Right atrium auricular region (tissue), 2 donors: Measurements from ENCODE around the gene TNRC6C. TPM values are rescaled to one million over a fixed set of nuclear protein-coding genes. Genes with fewer than 3 reads are reported as not detected.

Source experiments
- DNase-seq: peaks from one replicate; pipeline ENCODE4 v3.0.0-alpha.2; 2019; ENCODE audit warnings: low spot score
- H3K27ac ChIP-seq, 2 donors: fragments of 200-600 bp; sonication (generic); 1 replicate in 1 of 2; 2 replicates in 1 of 2; pipeline ENCODE4 v1.5.1; 2016 to 2019
- H3K27me3 ChIP-seq, 2 donors: fragments of 200-600 bp; sonication (generic); one replicate each; pipeline versions ENCODE4 v1.5.1 to v1.6.0; 2017 to 2019
- H3K36me3 ChIP-seq: fragments of 200-600 bp; sonication (generic); one replicate; pipeline ENCODE4 v1.5.1; 2016
- H3K4me1 ChIP-seq, 2 donors: fragments of 200-600 bp; sonication (generic); one replicate each; pipeline versions ENCODE4 v1.5.1 to v1.6.0; 2017 to 2019
- H3K4me3 ChIP-seq, 2 donors: fragments of 200-600 bp; sonication (generic); 1 replicate in 1 of 2; 2 replicates in 1 of 2; pipeline ENCODE4 v1.5.1; 2017 to 2019; ENCODE audit warnings: mild to moderate bottlenecking in 1 of 2, moderate library complexity in 1 of 2
- H3K9me3 ChIP-seq, 2 donors: fragments of 200-600 bp; sonication (generic); one replicate each; pipeline ENCODE4 v1.5.1; 2019
- total RNA-seq, 2 donors: library from RNA; depleted of rRNA; stranded (reverse); fragments of >200 nt; gene quantifications; one replicate each; pipeline ENCODE4 v1.1.0, GENCODE V29; 2016
- TF ChIP-seq, protein P1 (sequence below), 2 donors: fragments of 200-600 bp; sonication (generic); IDR thresholded peaks; one replicate each; pipeline ENCODE4 v1.5.1; 2019; ENCODE audit warnings: antibody characterized with exemption in 2 of 2

TNRC6C gene
- total RNA-seq, 2 donors from 2014 or later = 8.7 to 13.0 TPM

DNA sequence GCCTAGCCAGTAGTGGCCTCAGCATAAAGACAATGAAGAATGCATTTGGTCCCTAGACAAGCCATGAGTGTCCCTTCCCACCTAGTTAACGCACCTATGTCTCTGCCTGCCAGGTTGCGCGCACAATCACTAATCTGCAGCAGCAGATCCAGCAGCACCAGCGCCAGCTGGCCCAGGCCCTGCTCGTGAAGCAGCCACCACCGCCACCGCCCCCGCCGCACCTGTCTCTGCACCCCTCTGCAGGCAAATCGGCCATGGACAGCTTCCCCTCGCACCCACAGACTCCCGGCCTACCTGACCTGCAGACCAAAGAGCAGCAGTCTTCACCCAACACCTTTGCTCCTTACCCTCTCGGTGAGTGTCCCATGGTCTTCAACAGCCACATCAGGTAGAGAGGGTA lies 128.2 kb downstream of the TNRC6C start:
- no peaks in the 10 kb centered on the region for H3K9me3 ChIP-seq
- no peak for DNase-seq
- peaks cover 49% of the 10 kb centered on the region for H3K36me3 ChIP-seq
- H3K27me3 ChIP-seq = no peaks in the 10 kb centered on the region
- TF ChIP-seq, protein P1, sequence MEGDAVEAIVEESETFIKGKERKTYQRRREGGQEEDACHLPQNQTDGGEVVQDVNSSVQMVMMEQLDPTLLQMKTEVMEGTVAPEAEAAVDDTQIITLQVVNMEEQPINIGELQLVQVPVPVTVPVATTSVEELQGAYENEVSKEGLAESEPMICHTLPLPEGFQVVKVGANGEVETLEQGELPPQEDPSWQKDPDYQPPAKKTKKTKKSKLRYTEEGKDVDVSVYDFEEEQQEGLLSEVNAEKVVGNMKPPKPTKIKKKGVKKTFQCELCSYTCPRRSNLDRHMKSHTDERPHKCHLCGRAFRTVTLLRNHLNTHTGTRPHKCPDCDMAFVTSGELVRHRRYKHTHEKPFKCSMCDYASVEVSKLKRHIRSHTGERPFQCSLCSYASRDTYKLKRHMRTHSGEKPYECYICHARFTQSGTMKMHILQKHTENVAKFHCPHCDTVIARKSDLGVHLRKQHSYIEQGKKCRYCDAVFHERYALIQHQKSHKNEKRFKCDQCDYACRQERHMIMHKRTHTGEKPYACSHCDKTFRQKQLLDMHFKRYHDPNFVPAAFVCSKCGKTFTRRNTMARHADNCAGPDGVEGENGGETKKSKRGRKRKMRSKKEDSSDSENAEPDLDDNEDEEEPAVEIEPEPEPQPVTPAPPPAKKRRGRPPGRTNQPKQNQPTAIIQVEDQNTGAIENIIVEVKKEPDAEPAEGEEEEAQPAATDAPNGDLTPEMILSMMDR (IDR thresholded peaks at IDR 0.05) = no peak
- peaks cover 0 to 19% of the 10 kb centered on the region in 2 donors for H3K4me1 ChIP-seq
- H3K27ac ChIP-seq = no peak overlapping the region
- no peak overlapping the region for H3K4me3 ChIP-seq

DNA sequence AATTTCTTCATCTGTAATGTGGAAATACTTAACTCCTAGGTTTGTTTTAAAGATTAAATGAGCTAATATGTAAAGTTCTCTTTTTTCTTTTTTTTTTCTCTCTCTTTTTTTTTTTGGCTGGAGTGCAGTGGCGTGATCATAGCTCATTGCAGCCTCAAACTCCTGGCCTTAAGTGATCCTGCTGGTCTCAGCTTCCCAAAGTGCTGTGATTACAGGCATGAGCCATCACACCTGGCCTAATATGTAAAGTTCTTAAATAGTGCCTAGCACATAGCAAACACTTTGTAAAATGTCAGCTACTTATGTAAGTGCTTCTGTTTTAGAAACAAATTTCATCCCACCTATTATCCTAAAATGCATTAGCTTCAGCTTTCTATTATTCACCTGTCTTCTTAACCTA lies 130.0 kb downstream of the TNRC6C start:
- no peaks in the 10 kb centered on the region for H3K9me3 ChIP-seq
- TF ChIP-seq, protein P1 (IDR thresholded peaks at IDR 0.05) = no peak
- no peaks in the 10 kb centered on the region for H3K27me3 ChIP-seq
- H3K27ac ChIP-seq = no peak overlapping the region
- H3K36me3 ChIP-seq = peaks cover 67% of the 10 kb centered on the region
- no peak overlapping the region for H3K4me3 ChIP-seq
- DNase-seq = no peak
- H3K4me1 ChIP-seq = peaks cover 0 to 7% of the 10 kb centered on the region in 2 donors

DNA sequence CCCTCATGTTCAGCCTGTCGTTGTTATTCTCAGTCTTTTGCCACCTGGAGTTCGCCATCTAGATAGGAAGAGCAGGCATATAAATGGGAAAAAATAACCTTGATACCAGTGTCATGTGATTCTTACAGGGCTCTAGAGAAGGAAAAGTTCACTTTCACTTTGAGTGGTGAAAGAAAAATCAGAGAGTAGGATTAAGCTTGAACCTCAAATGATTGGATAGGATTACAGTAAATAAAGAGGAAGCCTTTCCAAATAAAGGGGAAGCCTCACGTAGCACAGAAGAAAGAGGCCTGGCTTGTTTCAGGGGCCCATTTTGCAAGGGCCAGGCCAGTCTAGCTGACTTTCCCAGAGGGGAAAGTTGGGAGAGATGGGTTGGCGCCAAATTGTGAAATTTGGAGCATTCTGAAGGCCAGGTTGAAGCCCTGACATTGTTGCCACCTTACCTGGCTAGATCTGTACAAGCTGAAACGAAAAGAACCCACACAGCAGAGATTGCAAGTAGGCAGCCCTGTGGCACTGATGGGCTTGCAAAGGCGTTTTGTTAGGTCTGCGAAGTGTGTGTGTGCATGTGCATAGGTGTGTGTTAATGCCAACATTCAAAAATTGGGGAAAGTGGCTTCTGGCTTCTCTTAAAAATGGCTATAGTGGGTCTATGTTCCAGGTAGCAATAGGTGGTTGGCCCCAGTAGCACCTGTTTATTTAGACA lies 131.2 kb downstream of the TNRC6C start:
- TF ChIP-seq, protein P1 (IDR thresholded peaks at IDR 0.05) = no peak
- Histone ChIP-seq H3K9me3 (no peaks in the 10 kb centered on the region), H3K4me1 (peaks cover 0 to 7% of the 10 kb centered on the region in 2 donors), H3K27me3 (no peaks in the 10 kb centered on the region), H3K36me3 (peaks cover 79% of the 10 kb centered on the region), H3K27ac (peak overlapping the region; percentile 44 to 51), H3K4me3 (no peak overlapping the region)
- DNase-seq = no peak

DNA sequence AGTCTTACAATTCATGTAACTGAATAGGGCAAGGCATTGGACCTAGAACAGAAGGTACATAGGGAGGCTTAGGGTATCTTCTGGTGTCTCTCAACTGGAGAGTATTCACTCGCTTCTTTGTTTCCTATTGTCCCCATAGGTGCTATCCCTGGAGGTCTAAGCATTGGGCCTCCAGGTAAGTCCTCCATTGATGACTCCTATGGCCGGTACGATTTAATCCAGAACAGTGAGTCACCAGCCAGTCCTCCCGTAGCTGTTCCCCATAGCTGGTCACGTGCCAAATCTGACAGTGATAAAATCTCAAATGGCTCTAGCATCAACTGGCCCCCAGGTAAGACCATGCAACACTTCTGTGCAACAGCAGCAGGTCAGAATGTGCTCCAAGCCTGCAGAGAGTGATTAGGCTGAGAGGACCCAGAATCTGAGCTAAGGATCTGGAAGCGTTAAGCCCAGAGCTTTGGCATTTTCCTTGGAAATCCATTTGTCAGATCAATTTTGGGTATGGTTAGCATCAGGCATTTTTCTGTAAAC lies 134.4 kb downstream of the TNRC6C start:
- H3K9me3 ChIP-seq = no peaks in the 10 kb centered on the region
- H3K4me1 ChIP-seq = peaks cover 0 to 7% of the 10 kb centered on the region in 2 donors
- DNase-seq = no peak
- TF ChIP-seq, protein P1 (IDR thresholded peaks at IDR 0.05) = no peak
- H3K27ac ChIP-seq = no peak overlapping the region
- H3K4me3 ChIP-seq = no peak overlapping the region
- H3K36me3 ChIP-seq = peaks cover 92% of the 10 kb centered on the region
- no peaks in the 10 kb centered on the region for H3K27me3 ChIP-seq

DNA sequence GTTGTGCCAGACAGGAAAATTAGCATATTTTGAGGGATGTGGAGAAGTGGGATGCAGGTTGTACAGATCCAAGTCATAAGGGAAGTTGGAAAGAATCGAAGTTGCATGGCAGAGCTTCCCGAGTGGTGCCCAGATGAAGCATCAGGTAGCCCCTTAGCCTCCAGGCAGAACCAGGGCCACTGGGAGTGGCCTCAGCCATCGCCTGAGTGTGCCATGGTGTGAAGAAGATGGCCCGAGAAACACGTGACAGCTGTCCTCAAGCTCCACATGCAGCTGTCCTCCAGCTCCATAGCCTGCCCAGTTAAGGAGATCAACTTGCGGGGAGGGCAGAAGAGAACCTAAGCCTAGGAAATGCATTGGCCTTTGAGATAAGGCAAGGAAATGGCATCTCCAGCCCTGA lies 136.5 kb downstream of the TNRC6C start:
- DNase-seq = no peak
- no peaks in the 10 kb centered on the region for H3K4me1 ChIP-seq
- no peak overlapping the region for H3K4me3 ChIP-seq
- TF ChIP-seq, protein P1 (IDR thresholded peaks at IDR 0.05) = no peak
- peaks cover 100% of the 10 kb centered on the region for H3K36me3 ChIP-seq
- no peaks in the 10 kb centered on the region for H3K9me3 ChIP-seq
- no peaks in the 10 kb centered on the region for H3K27me3 ChIP-seq
- H3K27ac ChIP-seq = no peak overlapping the region
